Esophagus muscularis mucosa (tissue), 4 donors: Measurements from ENCODE around the gene NT5DC1. TPM values are rescaled to one million over a fixed set of nuclear protein-coding genes. Genes with fewer than 3 reads are reported as not detected.
A peak's percentile ranks its signal among the peaks of the same experiment; 100 is the strongest.

Experiments used
- DNase-seq: peaks from one replicate; pipeline ENCODE4 v3.0.0-alpha.2; 2017; ENCODE audit errors: extremely low spot score
- H3K27ac ChIP-seq, 4 donors: fragments of 200-600 bp; sonication (generic); replicated peaks in 1 of 4; 1 replicate in 3 of 4; 2 replicates in 1 of 4; pipeline ENCODE4 v1.5.1; 2016 to 2019; ENCODE audit warnings: mild to moderate bottlenecking in 1 of 4
- H3K27me3 ChIP-seq, 4 donors: fragments of 200-600 bp; sonication (generic); one replicate each; pipeline versions ENCODE4 v1.5.1 to v1.6.0; 2016 to 2019
- H3K36me3 ChIP-seq, 4 donors: fragments of 200-600 bp; sonication (generic); one replicate each; pipeline ENCODE4 v1.5.1; 2016 to 2019
- H3K4me1 ChIP-seq, 4 donors: fragments of 200-600 bp; sonication (generic); one replicate each; pipeline ENCODE4 v1.5.1; 2016 to 2019
- H3K4me3 ChIP-seq, 4 donors: fragments of 200-600 bp; sonication (generic); 1 replicate in 2 of 4; 2 replicates in 2 of 4; pipeline ENCODE4 v1.5.1; 2016 to 2019; ENCODE audit warnings: mild to moderate bottlenecking in 4 of 4, moderate library complexity in 1 of 4
- H3K9me3 ChIP-seq, 4 donors: fragments of 200-600 bp; sonication (generic); 1 replicate in 3 of 4; 2 replicates in 1 of 4; pipeline ENCODE4 v1.5.1; 2016 to 2019
- CTCF ChIP-seq, 3 experiments: fragments of 200-600 bp in 2 of 3; fragments of 450-650 bp in 1 of 3; sonication (generic) in 2 of 3; IDR thresholded peaks; one replicate each; pipeline ENCODE4 v1.5.1; 2017 to 2019; ENCODE audit warnings: antibody characterized with exemption in 3 of 3, mild to moderate bottlenecking in 2 of 3, moderate library complexity in 1 of 3
- EP300 ChIP-seq: sonication (generic); formaldehyde crosslinking; IDR thresholded peaks from one replicate; pipeline ENCODE4 v1.6.1; 2017; ENCODE audit warnings: antibody characterized with exemption
- POLR2A ChIP-seq: fragments of 450-650 bp; IDR thresholded peaks from one replicate; pipeline ENCODE4 v1.6.1; 2017; ENCODE audit warnings: antibody characterized with exemption, moderate library complexity, mild to moderate bottlenecking, low read depth
- POLR2AphosphoS5 ChIP-seq, 2 donors: sonication (generic); formaldehyde crosslinking; IDR thresholded peaks; one replicate each; pipeline ENCODE4 v1.6.1; 2017; ENCODE audit warnings: antibody characterized with exemption in 2 of 2
- WGBS: methylation state at CpG from one replicate; pipeline ENCODE4 v1.1.5; 2018; 5-methylcytosine and 5-hydroxymethylcytosine counted together
- intact Hi-C: fragments of 100-400 bp; cut with DNase I; formaldehyde crosslinking; loops from one replicate; pipeline ENCODE4 v1.15.1; 2023
- total RNA-seq, 4 donors: library from RNA; depleted of rRNA; stranded (reverse); fragments of >200 nt; gene quantifications; one replicate each; pipeline versions ENCODE4 v1.1.0 to v1.2.1, GENCODE V29; 2016

Gene NT5DC1
- total RNA-seq, 4 donors from 2014 or later: 4.1 to 8.4 (median 6.7) TPM

GRCh38 chr6:116159782-116160524, 59.3 kb downstream of the NT5DC1 start:
- no peaks in the 10 kb centered on the region for H3K36me3 ChIP-seq
- 95% methylated on average over 3 of the region's 3 CpGs for WGBS
- no peaks in the 10 kb centered on the region for H3K9me3 ChIP-seq
- H3K27ac ChIP-seq: no peak overlapping the region
- H3K4me3 ChIP-seq: no peak overlapping the region
- H3K4me1 ChIP-seq: peaks cover 0 to 5% (median 0%) of the 10 kb centered on the region in 4 donors
- no peaks in the 10 kb centered on the region for H3K27me3 ChIP-seq
- DNase-seq: no peak
- intact Hi-C loops: no loop called here
- TF ChIP-seq POLR2A: no peak
- TF ChIP-seq POLR2AphosphoS5 (IDR thresholded peaks at IDR 0.05): no peak
- TF ChIP-seq CTCF (IDR thresholded peaks at IDR 0.05): no peak
- no peak for TF ChIP-seq EP300

GRCh38 chr6:116165596-116165995, 64.9 kb downstream of the NT5DC1 start:
- no peak overlapping the region for H3K27ac ChIP-seq
- H3K4me1 ChIP-seq: peaks cover 0 to 16% (median 13%) of the 10 kb centered on the region in 4 donors
- intact Hi-C loops: no loop called here
- no peaks in the 10 kb centered on the region for H3K36me3 ChIP-seq
- H3K4me3 ChIP-seq: no peak overlapping the region
- no peak for DNase-seq
- TF ChIP-seq POLR2AphosphoS5 (IDR thresholded peaks at IDR 0.05): no peak
- no peaks in the 10 kb centered on the region for H3K27me3 ChIP-seq
- H3K9me3 ChIP-seq: no peaks in the 10 kb centered on the region
- 91% methylated on average over 1 of the region's 1 CpG for WGBS

GRCh38 chr6:116166369-116166768, 65.7 kb downstream of the NT5DC1 start:
- intact Hi-C loops: no loop called here
- H3K4me3 ChIP-seq: no peak overlapping the region
- no peaks in the 10 kb centered on the region for H3K36me3 ChIP-seq
- no peaks in the 10 kb centered on the region for H3K27me3 ChIP-seq
- peaks cover 0 to 16% (median 13%) of the 10 kb centered on the region in 4 donors for H3K4me1 ChIP-seq
- DNase-seq: no peak
- WGBS: 71% methylated on average over 1 of the region's 1 CpG
- TF ChIP-seq POLR2A (no peak), EP300 (no peak), CTCF (IDR thresholded peaks at IDR 0.05) (no peak), POLR2AphosphoS5 (IDR thresholded peaks at IDR 0.05) (no peak)
- H3K9me3 ChIP-seq: no peaks in the 10 kb centered on the region
- H3K27ac ChIP-seq: peak overlapping the region in 3 of 4 donors; percentile 0 to 25 (median 7)

GRCh38 chr6:116168148-116168547, 67.5 kb downstream of the NT5DC1 start:
- Histone ChIP-seq H3K27ac (no peak overlapping the region), H3K9me3 (no peaks in the 10 kb centered on the region), H3K4me1 (peaks cover 0 to 16% (median 13%) of the 10 kb centered on the region in 4 donors), H3K27me3 (no peaks in the 10 kb centered on the region), H3K36me3 (no peaks in the 10 kb centered on the region), H3K4me3 (no peak overlapping the region)
- 100% methylated on average over 1 of the region's 1 CpG for WGBS
- no peak for DNase-seq
- no peak for TF ChIP-seq POLR2A
- TF ChIP-seq CTCF (IDR thresholded peaks at IDR 0.05): no peak
- no peak for TF ChIP-seq EP300
- TF ChIP-seq POLR2AphosphoS5 (IDR thresholded peaks at IDR 0.05): no peak
- intact Hi-C loops: no loop called here

- 89% methylated on average over 2 of the region's 2 CpGs for WGBS
These were observed 69.2 kb downstream of the NT5DC1 start for GRCh38 chr6:116169880-116170279.

More at GRCh38 chr6:116169880-116170279, 69.2 kb downstream of the NT5DC1 start:
- intact Hi-C loops: no loop called here
- no peaks in the 10 kb centered on the region for H3K36me3 ChIP-seq
- DNase-seq: no peak
- TF ChIP-seq CTCF (IDR thresholded peaks at IDR 0.05) (no peak), POLR2AphosphoS5 (IDR thresholded peaks at IDR 0.05) (no peak), EP300 (no peak)
- peaks cover 0 to 2% (median 0%) of the 10 kb centered on the region in 4 donors for H3K9me3 ChIP-seq
- peaks cover 0 to 16% (median 13%) of the 10 kb centered on the region in 4 donors for H3K4me1 ChIP-seq
- no peak overlapping the region for H3K27ac ChIP-seq
- no peak overlapping the region for H3K4me3 ChIP-seq
- H3K27me3 ChIP-seq: no peaks in the 10 kb centered on the region
